Measurements from ENCODE around the gene AHNAK2.

AHNAK2 gene

GRCh38 chr14:104986487-104987164 is 8.5 kb upstream of the AHNAK2 start:
- H3K27ac ChIP-seq (ENCODE audit: low read depth, low read length) = no peak overlapping the region
- peaks cover 18% of the 10 kb centered on the region for H3K27me3 ChIP-seq (ENCODE audit: control insufficient read depth, low read length)
- H3K79me2 ChIP-seq (ENCODE audit: control insufficient read depth, low read length) = no peaks in the 10 kb centered on the region
- H3K4me2 ChIP-seq (ENCODE audit: low read length) = peak overlapping the region; percentile 92
- no peaks in the 10 kb centered on the region for H4K20me1 ChIP-seq (ENCODE audit: control insufficient read depth, insufficient read depth, low read depth, low read length)
- no peaks in the 10 kb centered on the region for H3K9me2 ChIP-seq (replicated peaks; ENCODE audit: control insufficient read depth, low read length)
- H3K4me1 ChIP-seq (ENCODE audit: control insufficient read depth, low read length) = peaks cover 20% of the 10 kb centered on the region
- H3K4me3 ChIP-seq (ENCODE audit: low read length) = peak overlapping the region; percentile 79
- TF ChIP-seq EZH2phosphoT487 (IDR thresholded peaks at IDR 0.05; ENCODE audit: borderline replicate concordance, low read length) (no peak), CTCF (IDR thresholded peaks at IDR 0.05; ENCODE audit: low read depth, low read length, poor library complexity, severe bottlenecking) (no peak)
- no peaks in the 10 kb centered on the region for H3K9me3 ChIP-seq (ENCODE audit: control insufficient read depth, insufficient read depth, low read length)
- no peaks in the 10 kb centered on the region for H3K36me3 ChIP-seq (ENCODE audit: control insufficient read depth, low read length)
- H3F3A ChIP-seq (ENCODE audit: control insufficient read depth, insufficient read depth) = no peaks in the 10 kb centered on the region

- Histone ChIP-seq H3K79me2 (ENCODE audit: control insufficient read depth, low read length) (no peaks in the 10 kb centered on the region), H3K27me3 (ENCODE audit: control insufficient read depth, low read length) (peaks cover 18% of the 10 kb centered on the region), H4K20me1 (ENCODE audit: control insufficient read depth, insufficient read depth, low read depth, low read length) (no peaks in the 10 kb centered on the region), H3F3A (ENCODE audit: control insufficient read depth, insufficient read depth) (no peaks in the 10 kb centered on the region), H3K36me3 (ENCODE audit: control insufficient read depth, low read length) (no peaks in the 10 kb centered on the region), H3K9me2 (replicated peaks; ENCODE audit: control insufficient read depth, low read length) (no peaks in the 10 kb centered on the region), H3K9me3 (ENCODE audit: control insufficient read depth, insufficient read depth, low read length) (no peaks in the 10 kb centered on the region), H3K4me1 (ENCODE audit: control insufficient read depth, low read length) (peaks cover 20% of the 10 kb centered on the region), H3K4me2 (ENCODE audit: low read length) (peak within 1 kb of the TSS; percentile 92), H3K27ac (ENCODE audit: low read depth, low read length) (0 out of 2 replicates have a peak within 1 kb of the TSS, but pooled peaks have one; percentile 18), H3K4me3 (ENCODE audit: low read length) (peak within 1 kb of the TSS; percentile 79)
- TF ChIP-seq EZH2phosphoT487 (IDR thresholded peaks at IDR 0.05; ENCODE audit: borderline replicate concordance, low read length) (no peak), CTCF (IDR thresholded peaks at IDR 0.05; ENCODE audit: low read depth, low read length, poor library complexity, severe bottlenecking) (no peak)
Measured at GRCh38 chr14:104985675-104986486, 7.7 kb upstream of the AHNAK2 start, which contains the start of gene CLBA1. CLBA1 (plus strand) TSS chr14:104985788; CDS start chr14:104986432, 644 bp downstream.

- H4K20me1 ChIP-seq (ENCODE audit: control insufficient read depth, insufficient read depth, low read depth, low read length) = no peaks in the 10 kb centered on the region
- no peak overlapping the region for H3K4me2 ChIP-seq (ENCODE audit: low read length)
- peaks cover 21% of the 10 kb centered on the region for H3K27me3 ChIP-seq (ENCODE audit: control insufficient read depth, low read length)
- no peaks in the 10 kb centered on the region for H3F3A ChIP-seq (ENCODE audit: control insufficient read depth, insufficient read depth)
- H3K79me2 ChIP-seq (ENCODE audit: control insufficient read depth, low read length) = no peaks in the 10 kb centered on the region
- H3K4me3 ChIP-seq (ENCODE audit: low read length) = no peak overlapping the region
- TF ChIP-seq CTCF (IDR thresholded peaks at IDR 0.05; ENCODE audit: low read depth, low read length, poor library complexity, severe bottlenecking) (no peak), EZH2phosphoT487 (IDR thresholded peaks at IDR 0.05; ENCODE audit: borderline replicate concordance, low read length) (no peak)
- H3K9me3 ChIP-seq (ENCODE audit: control insufficient read depth, insufficient read depth, low read length) = no peaks in the 10 kb centered on the region
- no peak overlapping the region for H3K27ac ChIP-seq (ENCODE audit: low read depth, low read length)
- H3K4me1 ChIP-seq (ENCODE audit: control insufficient read depth, low read length) = peaks cover 20% of the 10 kb centered on the region
- no peaks in the 10 kb centered on the region for H3K36me3 ChIP-seq (ENCODE audit: control insufficient read depth, low read length)
- H3K9me2 ChIP-seq (replicated peaks; ENCODE audit: control insufficient read depth, low read length) = no peaks in the 10 kb centered on the region
Measured at GRCh38 chr14:104984056-104984894, 6.1 kb upstream of the AHNAK2 start.

Measured in DOHH2 (cell line).